Retina (tissue), 1 donor: ENCODE measurements around the gene MIER2.
"Not testable (repeated sequence)": the region's sequence is repeated elsewhere in the genome, so short reads cannot be mapped to it uniquely, and the experiment has no call there.

ENCODE experiments used
- DNase-seq: peaks from one replicate; pipeline ENCODE4 v3.0.0-alpha.2; 2016

The MIER2 gene

DNA sequence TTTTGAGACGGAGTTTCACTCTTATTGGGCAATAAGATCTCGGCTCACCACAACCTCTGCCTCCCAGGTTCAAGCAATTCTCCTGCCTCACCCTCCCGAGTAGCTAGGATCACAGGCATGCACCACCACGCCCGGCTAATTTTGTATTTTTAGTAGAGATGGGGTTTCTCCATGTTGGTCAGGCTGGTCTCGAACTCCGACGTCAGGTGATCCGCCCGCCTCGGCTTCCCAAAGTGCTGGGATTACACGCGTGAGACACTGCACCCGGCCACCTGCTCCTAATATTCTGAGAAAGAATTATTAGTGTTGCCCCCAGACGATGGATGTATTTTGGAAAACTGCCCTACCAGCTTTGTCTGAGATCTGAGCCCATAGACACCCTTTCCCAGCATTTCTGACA lies 10.9 kb upstream of the MIER2 start:
- DNase-seq = not testable (repeated sequence)

DNA sequence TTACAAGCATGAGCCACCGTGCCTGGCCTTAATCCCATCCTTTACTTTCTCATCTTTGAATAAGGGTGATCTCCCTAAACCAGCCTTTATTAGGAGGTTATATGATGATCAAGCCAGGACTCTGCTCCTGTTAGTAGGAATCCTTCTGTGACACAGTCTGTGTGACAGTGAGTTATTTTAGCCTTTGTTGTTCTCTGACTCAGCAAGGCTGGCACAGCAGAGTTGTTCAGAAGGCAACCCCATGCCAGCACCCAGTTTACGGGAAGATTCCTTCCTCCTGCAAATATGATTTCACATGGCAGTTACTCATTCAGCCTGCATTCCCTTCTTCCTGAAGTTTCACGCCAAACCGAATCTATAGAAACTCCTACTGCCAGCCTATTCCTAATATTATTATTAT lies 10.5 kb upstream of the MIER2 start:
- no peak for DNase-seq

DNA sequence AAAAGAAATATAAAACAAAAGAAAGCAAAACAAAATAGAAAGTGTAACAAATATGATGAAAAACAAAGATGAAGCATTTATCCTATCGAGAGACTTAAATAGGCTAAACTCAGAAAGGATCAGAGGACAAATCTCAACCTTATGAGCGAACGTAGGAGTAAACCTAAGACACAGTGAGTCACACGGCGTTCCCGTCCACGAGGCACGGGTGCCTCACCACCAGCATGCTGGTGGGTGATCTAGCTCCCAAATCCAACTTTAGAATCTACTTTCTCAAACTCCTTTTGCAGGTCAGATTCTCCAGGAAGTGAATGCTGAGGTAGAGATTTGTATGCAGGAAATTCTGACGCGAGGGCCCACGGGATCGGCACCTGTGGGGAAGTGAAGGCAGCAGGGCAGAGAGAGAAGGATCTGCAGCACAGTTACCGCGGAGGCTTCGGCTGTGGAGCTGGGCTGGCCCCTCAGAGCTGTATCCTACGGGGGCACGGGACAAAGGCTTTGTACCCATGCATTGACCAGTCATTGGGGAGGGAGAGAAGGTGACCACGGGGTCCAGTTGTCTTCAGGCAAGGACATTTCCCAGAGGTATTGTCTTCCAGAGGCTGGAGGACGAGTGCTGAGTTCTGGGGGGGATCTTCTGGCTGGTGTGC lies 7.5 kb upstream of the MIER2 start:
- no peak for DNase-seq

DNA sequence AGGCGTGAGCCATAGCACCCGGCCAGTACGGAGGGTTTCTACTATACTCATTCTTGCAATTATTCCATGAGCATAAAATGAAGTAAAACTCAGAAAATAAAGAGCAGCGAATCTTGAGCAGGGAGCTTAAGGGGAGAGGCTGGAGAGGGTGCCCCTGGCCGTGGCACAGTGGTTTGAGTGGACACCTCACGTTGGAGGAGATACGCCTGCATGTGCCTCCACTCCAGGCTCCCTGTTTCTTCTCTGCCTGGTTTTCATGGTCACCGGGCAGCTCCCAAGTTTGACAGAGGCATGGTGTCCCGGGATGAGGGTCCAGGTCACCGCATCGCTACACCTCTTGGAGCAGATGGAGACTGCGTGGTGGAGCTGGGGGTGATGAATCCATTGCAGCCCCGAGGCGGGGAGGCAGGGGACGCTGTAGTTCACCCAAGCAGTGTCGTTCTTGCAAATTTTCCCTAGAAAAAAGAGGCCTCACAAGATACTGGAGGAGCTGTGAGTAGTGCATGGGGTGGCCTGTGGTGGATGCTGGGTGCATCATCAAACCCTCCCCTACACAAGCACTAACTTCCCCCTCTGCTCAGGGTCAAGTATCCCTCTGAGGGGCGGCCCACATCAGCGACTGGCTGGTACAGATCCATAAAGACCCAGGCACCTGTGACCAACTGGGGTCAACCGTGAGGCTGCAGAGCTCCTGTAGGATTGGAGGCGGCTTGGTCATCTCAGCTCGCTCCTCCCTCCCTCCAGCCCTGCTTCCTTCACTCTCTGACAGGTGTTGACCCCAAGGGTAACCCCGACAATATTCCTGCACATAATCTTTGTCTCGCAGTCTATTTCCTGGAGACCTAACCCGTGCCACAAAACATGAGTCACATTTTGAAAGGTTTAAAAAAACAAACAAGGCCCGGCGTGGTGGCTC lies 3.6 kb upstream of the MIER2 start:
- no peak for DNase-seq

DNA sequence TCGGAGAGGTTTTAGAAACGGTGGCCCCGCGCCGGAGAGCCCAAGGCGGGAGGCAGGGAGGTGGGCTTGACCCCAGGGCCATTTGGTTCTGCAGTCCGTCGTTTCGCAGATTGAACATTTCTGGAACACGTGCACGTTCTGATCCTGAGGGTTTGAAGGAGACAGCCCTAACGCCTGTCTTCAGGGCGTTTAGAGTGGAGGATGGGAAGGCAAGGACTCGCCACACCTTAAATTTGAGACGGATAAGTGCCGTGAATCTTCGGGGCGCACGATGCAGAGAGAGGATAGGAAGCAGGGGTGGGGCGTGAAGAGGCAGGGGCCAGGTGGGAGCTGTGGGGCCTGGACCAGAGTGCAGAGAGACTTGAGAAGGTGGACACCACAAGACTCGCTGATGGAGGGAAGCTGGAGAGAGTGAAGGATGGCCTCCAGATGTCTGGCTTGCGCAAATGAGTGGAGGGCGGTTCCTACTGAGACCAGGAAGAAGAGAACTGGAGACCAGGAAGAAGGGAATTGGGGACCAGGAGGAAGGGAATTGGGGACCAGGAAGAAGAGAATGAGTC lies 804 bp upstream of the MIER2 start:
- DNase-seq = no peak

DNA sequence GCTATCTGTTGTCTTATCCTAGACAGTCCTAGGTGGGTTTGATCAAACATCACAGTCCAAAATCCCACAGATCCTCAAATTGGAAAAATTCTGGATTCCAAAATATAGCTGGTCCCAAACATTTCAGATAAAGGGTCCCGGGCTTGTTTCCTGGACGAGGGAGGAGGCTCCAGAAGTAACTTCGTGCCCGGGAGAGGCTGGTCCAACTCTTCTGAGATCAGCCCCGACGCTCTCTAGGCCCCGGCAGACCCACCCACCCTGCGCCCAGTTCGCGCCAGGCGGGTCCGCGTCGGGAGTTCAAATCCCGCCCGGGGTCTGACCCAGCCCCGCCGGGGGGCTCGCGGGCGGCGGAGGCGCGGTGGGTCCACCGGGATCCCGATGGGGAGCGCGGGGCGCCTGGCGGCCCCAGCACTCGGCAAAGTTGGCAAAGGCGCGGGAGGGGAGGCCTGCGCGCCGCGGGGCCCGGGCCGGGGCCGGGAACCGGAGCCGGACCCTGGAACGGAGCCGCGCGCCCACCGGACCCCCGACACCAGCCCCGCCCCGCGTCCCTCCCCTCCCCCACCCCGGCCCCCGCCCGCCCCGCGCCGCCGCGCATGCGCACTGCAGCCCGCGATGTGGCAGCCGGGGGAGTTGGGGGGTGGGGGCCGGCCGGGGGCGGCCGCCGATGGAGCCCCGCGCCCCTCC lies 513 bp downstream of the MIER2 start:
- DNase-seq = peak; percentile 50

DNA sequence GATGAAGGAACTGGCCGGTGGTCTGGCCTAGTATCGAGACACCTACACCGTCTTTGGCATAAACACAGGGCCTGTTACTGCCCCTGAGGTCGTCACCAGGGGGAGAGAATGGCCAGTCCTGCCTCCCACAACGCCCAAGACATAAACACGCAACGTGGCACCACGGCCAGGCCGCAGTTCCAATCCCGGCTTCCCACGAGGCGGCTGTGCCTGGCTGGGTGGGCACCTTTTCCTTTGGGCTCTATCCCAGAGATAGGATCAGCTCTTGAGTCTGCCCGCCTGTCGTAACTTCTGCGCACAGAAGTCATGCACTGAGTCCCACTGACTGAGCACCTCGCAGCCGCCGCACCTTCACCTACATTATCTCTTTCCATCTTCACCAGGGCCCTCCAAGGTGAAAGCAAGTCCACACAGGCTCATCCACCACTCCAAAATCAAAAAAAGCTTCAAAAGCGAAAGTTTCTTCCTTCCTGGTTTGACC lies 1.1 kb downstream of the MIER2 start:
- DNase-seq = no peak

DNA sequence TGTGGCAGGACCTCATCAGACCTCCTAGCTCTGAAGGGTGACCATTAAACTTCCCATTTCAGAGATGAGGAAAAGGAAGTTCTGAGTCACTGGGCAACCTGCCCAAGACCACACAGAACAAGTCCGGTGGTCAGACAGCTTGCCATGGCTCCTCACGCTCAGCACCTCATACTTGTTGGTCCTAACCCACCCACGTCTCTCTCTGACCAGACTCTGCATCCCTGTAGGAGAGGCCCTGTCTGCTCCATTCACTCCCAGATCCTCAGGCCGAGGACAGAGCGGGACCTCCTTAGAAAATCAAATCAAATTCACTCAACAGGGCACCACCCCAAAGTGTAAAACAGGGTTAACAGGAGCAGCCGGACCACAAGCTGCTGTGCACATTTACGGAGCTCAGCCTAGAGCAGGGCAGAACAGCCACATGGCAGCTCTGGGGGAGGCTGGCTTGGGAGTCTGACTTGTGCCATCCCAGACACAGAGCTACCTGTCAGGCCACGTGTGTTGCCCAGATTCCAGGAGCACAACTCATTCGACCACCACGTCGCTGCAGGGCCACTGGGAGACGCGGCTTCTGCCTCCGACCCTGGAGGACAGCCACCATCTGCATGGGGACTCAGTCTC lies 1.7 kb downstream of the MIER2 start:
- no peak for DNase-seq

DNA sequence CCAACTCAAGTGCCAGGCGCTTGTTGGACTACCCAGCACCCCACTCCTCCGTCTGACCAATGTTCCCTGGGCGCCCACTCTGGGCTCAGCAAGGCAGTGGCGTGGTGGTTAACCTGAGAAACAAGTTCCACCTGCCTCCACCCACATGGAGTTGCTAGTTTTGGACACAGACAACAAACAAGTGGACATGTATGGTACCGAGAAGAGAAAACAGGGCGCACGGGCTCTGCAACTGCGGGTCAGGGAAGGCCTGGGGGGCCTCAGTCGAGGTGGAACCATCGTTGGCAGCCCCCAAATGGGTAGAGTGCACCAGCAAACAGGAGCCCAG lies 2.5 kb downstream of the MIER2 start:
- DNase-seq = no peak

DNA sequence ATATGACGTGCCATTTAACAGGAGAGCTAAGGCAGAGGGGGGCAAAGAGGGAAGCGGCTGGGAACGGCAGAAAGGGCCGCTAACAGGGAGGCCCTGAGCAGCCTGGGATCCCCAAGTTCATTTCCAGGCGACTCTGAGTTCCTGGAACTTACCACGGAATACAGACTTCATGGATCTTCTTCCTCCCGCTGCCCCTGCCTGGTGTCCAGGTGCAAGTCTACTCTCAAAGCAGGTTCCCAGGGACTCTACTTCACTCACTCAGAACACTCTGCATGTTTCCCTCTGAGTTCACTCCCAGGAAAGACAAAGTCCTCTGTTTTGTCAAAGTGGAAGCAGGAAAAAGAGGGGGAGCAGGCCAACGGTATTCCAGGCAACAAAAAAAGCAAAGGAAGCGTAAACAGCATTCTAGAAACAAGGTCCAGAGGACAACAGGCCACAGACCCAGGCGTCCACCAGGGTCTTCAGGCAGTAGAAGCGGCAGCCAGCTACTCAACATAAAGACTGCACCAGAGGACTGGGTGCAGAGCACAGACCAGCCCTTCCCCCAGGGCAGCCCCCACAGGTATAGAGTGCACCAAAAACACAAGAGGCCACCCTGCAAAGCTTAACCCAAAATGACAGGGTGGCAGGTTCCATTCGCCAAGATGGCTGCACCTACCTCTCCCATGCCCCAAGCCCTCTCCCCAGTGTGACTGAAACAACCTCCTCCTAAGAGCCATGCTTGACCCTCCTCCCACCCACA lies 3.0 kb downstream of the MIER2 start:
- DNase-seq = no peak

DNA sequence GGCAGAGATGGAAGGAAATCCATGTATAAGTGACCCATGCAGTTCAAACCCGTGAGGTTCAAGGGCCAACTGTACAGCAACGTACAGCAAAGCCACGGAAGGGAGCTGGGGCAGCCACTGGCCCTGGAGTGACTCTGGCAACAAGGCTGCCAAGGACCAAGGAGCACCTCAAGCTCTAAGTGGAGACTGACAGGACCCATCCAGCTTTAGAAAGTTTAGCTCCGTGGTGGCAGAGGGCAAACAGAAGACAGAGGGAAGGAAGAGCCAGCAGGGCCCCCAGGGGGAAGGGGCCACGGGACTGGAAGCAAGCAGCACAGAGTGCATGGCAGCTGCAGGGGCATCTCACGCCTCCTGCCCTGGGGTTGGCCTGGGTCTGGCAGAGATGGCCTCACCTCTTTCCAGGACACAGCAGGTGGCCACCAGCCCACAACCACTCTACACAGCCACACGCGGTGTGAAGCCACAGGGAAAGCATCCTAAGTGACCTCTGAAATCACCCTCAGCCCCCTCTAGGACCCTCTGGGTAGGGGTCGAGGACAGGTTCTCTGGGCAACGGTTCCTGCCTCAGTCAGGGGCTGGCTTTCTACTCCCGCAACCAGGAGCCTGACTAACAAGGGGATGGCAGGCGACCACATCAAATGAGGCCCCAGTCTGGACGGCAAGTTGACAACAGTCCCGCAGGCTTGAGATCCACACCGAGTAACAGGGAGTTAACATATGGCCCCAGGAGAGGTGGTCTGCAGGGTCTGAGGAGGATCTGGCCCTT lies 3.8 kb downstream of the MIER2 start:
- DNase-seq = no peak

DNA sequence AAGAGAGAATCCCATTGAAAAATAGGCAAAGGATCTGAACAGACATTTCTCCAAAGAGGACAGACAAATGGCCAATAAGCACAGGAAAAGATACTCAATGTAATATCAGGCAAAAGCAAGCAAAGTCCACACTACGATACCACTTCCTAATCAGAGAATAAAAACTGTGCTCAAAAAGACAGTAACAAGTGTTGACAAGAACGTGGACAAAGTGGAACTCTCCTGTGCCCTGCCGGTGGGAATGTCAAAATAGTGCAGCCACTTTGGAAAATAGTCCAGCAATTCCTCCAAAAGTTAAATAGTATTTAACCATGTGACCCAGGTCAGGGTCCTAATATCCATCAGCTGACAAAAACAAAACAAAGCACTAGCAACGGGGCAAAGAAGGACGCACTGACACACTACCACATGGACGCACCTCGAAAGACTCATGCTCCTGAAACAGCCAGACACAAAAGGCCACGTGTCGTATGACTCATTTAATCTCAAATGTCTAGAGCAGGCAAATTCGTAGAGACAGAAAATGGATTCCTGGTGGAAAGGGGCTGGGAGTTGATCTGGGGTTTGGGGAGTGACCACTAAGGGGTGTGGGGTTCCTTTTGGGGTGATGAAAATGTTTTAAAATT lies 5.2 kb downstream of the MIER2 start:
- no peak for DNase-seq

DNA sequence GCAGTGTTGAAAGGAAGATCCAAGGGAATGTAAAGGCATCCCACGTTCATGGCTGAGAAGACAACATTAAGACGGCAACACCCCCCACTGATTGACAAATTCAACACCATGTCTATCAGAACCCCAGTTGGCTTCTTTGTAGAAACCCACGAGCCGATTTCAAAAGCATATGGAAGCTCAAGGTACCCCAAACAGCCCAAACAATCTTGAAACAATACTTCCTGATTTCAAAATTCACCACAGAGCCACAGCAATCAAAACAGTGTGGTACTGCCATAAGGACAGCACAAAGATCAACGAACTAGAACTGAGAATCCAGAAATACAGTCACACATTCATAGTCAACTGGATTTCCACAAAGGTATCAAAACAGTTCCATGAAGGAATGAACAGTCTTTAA lies 6.2 kb downstream of the MIER2 start:
- no peak for DNase-seq

DNA sequence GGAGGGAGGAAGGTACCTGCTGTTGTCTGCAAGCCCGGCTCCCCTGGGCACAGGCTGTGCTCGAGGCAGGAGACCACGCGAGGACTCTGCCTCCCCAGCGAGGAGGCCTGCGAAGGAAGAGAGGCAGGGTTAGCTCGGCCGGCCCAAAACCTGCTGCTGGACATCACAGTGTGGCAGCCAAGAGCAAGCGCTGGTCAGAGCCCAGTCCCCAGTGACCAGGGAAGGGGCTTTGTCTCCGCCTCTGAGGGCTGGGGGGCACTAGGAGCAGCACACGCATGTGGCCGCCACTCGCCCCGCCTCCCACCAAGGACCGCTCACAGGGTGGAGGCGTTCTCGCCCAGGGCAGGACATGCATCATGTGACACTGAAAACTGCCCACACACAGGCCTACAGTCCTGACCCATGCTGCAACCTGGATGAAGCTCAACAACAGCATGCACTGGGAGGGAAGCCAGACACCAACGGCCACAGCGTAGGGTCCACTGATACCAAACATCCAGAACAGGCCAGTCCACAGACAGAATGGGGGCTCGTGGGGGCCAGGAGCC lies 8.5 kb downstream of the MIER2 start:
- peak; percentile 34 for DNase-seq

DNA sequence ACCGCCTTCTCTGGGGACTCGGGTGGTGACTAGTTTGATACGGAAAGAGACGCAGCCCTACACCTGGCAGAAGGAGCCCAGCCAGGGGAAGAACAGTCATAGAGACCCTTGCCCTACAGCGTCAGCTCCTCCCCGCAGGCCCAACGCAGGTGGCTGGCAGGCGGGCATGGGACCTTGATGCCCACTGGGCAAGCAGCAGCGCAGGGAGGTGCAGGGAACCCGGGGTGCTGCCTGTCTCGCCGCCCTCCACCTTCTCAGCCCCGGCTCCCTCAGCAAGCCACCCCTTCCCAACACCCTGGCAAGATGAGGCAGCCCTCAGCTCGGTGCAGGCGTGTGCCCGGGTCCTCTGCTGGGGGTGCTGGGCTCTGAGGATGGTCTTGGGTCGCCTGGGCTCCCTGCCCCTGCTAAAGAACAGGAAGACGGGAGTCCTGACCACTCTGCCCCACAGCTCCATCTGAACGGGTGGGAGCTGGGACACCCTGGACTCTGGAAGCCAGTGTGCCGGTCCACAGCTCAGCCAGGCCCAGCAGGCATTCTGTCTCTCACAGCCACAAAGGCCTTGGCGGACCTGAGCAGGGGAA lies 9.0 kb downstream of the MIER2 start:
- DNase-seq = no peak

DNA sequence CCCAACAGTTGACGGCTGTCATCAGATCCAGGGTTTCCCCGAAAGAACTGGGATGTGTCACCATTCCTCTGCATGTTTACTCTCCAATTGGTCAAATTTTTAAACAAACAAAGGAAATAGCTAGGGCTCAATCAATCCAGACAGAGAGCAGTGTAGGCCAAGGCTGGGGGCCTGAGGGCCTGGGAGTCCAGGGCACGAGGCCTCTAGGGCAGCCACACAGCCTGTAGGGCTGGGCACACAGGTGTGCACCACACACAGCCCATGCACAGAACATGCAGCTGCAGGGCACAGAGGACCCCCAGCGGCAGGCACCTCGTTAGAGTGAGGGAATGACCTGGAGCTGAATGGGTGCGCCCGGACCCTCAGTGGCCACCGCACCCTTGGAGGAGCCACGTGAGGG lies 9.5 kb downstream of the MIER2 start:
- DNase-seq = no peak

DNA sequence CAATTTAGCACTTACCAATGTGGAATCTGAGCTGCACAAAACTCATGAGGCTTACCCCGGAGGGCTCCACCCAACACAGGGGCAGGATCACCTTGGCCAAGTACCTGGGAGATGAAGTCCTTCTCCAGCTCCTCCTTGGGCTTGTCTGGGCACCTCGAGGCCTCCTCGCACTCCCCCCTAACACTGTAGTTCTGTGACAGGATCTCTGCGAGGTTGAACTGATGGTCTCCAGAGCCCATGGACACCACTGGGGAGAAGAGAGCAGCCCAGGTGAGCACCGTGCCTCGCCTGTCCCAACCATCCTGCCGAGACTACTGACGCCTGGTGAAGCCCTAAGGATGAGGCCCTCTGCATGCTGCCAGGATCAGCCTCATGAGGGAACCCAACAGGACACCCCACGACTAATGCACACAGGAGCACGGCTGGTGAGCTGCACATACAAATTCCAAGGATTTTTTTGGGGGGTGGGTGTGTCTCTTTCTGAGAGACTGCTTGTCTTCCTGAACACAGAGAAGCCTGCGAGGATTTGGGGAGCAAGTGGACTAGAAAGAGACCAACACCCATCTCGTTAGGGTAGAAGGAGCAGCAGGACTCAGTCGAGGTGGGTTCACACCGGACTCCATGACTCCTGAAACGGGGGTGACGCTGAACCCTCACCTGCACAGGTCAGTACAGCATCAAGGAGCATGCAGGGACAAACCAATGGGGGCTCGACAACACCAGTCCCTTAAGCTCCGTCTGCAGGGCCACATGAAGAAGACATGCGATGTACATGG lies 10.1 kb downstream of the MIER2 start:
- no peak for DNase-seq

DNA sequence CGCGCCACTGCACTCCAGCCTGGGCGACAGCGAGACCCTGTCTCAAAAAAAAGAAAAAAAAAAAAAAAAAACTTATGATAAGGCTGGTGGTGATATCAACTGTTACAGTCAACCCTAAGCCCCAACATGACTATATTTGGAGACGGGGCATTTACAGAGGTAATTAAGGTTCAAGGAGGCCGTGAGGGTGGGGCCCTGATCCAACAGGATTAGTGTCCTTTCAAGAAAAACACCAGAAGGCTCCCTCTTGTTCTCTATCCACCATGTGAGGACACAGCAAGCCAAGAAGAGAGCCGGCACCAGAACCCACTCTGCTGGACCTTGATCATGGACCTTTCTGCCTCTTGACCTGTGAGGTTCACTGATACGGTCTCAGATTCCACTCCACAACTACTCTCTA lies 14.1 kb downstream of the MIER2 start:
- DNase-seq = no peak

DNA sequence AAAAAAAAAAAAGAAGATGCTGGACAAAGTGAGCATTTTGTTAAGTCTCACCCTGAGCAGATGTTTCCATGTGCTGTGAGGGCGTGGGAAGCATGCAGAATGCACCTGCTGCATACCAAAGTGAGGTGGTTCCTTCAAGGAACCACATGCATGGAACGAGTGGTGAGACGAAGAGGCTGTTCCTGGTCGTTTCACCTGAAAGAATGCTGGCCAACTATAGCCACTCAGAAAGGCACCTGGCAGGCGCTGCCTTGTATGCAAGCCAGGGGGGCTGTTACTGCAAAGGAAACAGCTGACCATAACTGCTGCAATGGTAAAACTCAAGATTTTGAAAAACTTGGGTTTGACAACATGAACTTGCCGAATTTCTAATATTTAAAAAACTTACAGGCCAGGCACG lies 14.7 kb downstream of the MIER2 start:
- no peak for DNase-seq
